ENCODE results near the gene GKAP1. TPM values are rescaled to one million over a fixed set of nuclear protein-coding genes. Genes with fewer than 3 reads are reported as not detected.

Gene GKAP1
- total RNA-seq, 1 experiment from 2014 or later: 6.0 TPM

GRCh38 chr9:83794051-83794450, 23.5 kb downstream of the GKAP1 start:
- H3K27me3 ChIP-seq (replicated peaks; ENCODE audit: insufficient read depth, low read depth, low read length, poor library complexity): no peaks in the 10 kb centered on the region

GRCh38 chr9:83792746-83793145, 24.8 kb downstream of the GKAP1 start:
- Histone ChIP-seq H3K4me3 (ENCODE audit: low read depth, low read length, poor library complexity, severe bottlenecking) (no peak overlapping the region), H3K36me3 (ENCODE audit: insufficient read depth, low read length, poor library complexity, severe bottlenecking) (no peaks in the 10 kb centered on the region), H3K27ac (ENCODE audit: low read depth, low read length, poor library complexity, severe bottlenecking) (no peak overlapping the region), H3K4me1 (ENCODE audit: insufficient read depth, low read length, poor library complexity, severe bottlenecking) (no peaks in the 10 kb centered on the region), H3K9me3 (ENCODE audit: low read depth, low read length, poor library complexity, severe bottlenecking) (no peaks in the 10 kb centered on the region), H3K27me3 (replicated peaks; ENCODE audit: insufficient read depth, low read depth, low read length, poor library complexity) (no peaks in the 10 kb centered on the region)
- ChIA-PET POLR2A (ENCODE audit: low non-redundant PET) (no interaction called here), CTCF (no interaction called here)
- intact Hi-C loops (cut with micrococcal nuclease; ENCODE audit: unreplicated experiment): no loop called here
- DNase-seq (ENCODE audit: low spot score): no peak
- TF ChIP-seq EZH2 (IDR thresholded peaks at IDR 0.05; ENCODE audit: borderline replicate concordance, low read depth, low read length, poor library complexity, severe bottlenecking): no peak
- TF ChIP-seq, protein P1, sequence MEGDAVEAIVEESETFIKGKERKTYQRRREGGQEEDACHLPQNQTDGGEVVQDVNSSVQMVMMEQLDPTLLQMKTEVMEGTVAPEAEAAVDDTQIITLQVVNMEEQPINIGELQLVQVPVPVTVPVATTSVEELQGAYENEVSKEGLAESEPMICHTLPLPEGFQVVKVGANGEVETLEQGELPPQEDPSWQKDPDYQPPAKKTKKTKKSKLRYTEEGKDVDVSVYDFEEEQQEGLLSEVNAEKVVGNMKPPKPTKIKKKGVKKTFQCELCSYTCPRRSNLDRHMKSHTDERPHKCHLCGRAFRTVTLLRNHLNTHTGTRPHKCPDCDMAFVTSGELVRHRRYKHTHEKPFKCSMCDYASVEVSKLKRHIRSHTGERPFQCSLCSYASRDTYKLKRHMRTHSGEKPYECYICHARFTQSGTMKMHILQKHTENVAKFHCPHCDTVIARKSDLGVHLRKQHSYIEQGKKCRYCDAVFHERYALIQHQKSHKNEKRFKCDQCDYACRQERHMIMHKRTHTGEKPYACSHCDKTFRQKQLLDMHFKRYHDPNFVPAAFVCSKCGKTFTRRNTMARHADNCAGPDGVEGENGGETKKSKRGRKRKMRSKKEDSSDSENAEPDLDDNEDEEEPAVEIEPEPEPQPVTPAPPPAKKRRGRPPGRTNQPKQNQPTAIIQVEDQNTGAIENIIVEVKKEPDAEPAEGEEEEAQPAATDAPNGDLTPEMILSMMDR (conservative IDR thresholded peaks at IDR 0.05; ENCODE audit: low read depth, low read length): no peak
- no TSS peak for BruUV-seq (replicated peaks)

More at GRCh38 chr9:83794051-83794450, 23.5 kb downstream of the GKAP1 start:
- ChIA-PET POLR2A (ENCODE audit: low non-redundant PET) (no interaction called here), CTCF (no interaction called here)
- TF ChIP-seq EZH2 (IDR thresholded peaks at IDR 0.05; ENCODE audit: borderline replicate concordance, low read depth, low read length, poor library complexity, severe bottlenecking): no peak
- TF ChIP-seq, protein P1 (conservative IDR thresholded peaks at IDR 0.05; ENCODE audit: low read depth, low read length): no peak
- DNase-seq (ENCODE audit: low spot score): no peak
- no TSS peak for BruUV-seq (replicated peaks)
- intact Hi-C loops (cut with micrococcal nuclease; ENCODE audit: unreplicated experiment): no loop called here
- Histone ChIP-seq H3K4me1 (ENCODE audit: insufficient read depth, low read length, poor library complexity, severe bottlenecking) (no peaks in the 10 kb centered on the region), H3K27ac (ENCODE audit: low read depth, low read length, poor library complexity, severe bottlenecking) (no peak overlapping the region), H3K9me3 (ENCODE audit: low read depth, low read length, poor library complexity, severe bottlenecking) (no peaks in the 10 kb centered on the region), H3K4me3 (ENCODE audit: low read depth, low read length, poor library complexity, severe bottlenecking) (no peak overlapping the region), H3K36me3 (ENCODE audit: insufficient read depth, low read length, poor library complexity, severe bottlenecking) (no peaks in the 10 kb centered on the region)

DNA sequence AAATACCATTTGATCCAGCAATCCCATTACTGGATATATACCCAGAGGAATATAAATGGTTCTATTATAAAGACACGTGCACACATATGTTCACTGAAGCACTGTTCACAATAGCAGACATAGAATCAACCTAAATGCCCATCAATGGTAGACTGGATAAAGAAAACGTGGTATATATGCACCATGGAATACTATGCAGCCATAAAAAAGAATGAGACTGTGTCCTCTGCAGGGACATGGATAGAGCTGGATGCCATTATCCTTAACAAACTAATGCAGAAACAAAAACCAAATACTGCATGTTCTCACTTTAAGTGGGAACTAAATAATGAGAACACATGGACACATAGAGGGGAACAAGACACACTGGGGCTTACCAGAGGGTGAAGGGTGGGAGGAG, 39.4 kb downstream of the GKAP1 start:
- ChIA-PET POLR2A (ENCODE audit: low non-redundant PET) (no interaction called here), CTCF (no interaction called here)
- DNase-seq (ENCODE audit: low spot score): no peak
- no TSS peak for BruUV-seq (replicated peaks)
- Histone ChIP-seq H3K9me3 (ENCODE audit: low read depth, low read length, poor library complexity, severe bottlenecking) (no peaks in the 10 kb centered on the region), H3K4me1 (ENCODE audit: insufficient read depth, low read length, poor library complexity, severe bottlenecking) (no peaks in the 10 kb centered on the region), H3K27me3 (replicated peaks; ENCODE audit: insufficient read depth, low read depth, low read length, poor library complexity) (no peaks in the 10 kb centered on the region), H3K4me3 (ENCODE audit: low read depth, low read length, poor library complexity, severe bottlenecking) (no peak overlapping the region), H3K27ac (ENCODE audit: low read depth, low read length, poor library complexity, severe bottlenecking) (no peak overlapping the region), H3K36me3 (ENCODE audit: insufficient read depth, low read length, poor library complexity, severe bottlenecking) (no peaks in the 10 kb centered on the region)
- TF ChIP-seq, protein P1 (conservative IDR thresholded peaks at IDR 0.05; ENCODE audit: low read depth, low read length): no peak
- TF ChIP-seq EZH2 (IDR thresholded peaks at IDR 0.05; ENCODE audit: borderline replicate concordance, low read depth, low read length, poor library complexity, severe bottlenecking): no peak
- intact Hi-C loops (cut with micrococcal nuclease; ENCODE audit: unreplicated experiment): no loop called here
